IMR-90 (cell line): ENCODE results near the gene SEPTIN2.

Experiments used
- RCOR1 ChIP-seq: IDR thresholded peaks from 2 replicates; pipeline ENCODE4 v1.6.1; 2012; ENCODE audit warnings: mild to moderate bottlenecking, low read length, improper control_type of control experiment; ENCODE audit not compliant: insufficient replicate concordance
- TF ChIP-seq, protein P1 (sequence below): conservative IDR thresholded peaks from 2 replicates; pipeline ENCODE4 v1.5.1; 2012; ENCODE audit warnings: mild to moderate bottlenecking, low read depth, low read length, improper control_type of control experiment

DNA sequence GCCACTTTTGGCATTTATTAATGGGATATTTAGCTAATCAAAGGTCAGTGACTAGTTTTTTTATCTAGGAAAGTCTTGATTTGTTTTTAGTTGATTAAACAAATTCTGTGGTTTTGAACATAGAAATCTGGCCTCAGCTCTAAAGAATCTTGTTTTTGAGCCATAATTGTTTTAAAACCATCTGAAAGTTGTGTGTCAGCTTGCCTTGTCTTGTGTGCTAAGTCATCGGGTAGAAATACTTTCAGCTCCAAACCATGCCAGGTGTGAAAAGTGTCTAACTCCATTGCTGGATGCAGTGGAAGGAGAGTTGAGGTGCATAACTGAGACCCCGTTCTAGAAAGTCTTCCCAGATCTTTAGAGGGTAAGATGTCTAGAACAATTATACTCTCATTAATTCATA lies 63.1 kb downstream of the SEPTIN2 start:
- TF ChIP-seq, protein P1, sequence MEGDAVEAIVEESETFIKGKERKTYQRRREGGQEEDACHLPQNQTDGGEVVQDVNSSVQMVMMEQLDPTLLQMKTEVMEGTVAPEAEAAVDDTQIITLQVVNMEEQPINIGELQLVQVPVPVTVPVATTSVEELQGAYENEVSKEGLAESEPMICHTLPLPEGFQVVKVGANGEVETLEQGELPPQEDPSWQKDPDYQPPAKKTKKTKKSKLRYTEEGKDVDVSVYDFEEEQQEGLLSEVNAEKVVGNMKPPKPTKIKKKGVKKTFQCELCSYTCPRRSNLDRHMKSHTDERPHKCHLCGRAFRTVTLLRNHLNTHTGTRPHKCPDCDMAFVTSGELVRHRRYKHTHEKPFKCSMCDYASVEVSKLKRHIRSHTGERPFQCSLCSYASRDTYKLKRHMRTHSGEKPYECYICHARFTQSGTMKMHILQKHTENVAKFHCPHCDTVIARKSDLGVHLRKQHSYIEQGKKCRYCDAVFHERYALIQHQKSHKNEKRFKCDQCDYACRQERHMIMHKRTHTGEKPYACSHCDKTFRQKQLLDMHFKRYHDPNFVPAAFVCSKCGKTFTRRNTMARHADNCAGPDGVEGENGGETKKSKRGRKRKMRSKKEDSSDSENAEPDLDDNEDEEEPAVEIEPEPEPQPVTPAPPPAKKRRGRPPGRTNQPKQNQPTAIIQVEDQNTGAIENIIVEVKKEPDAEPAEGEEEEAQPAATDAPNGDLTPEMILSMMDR: no peak
- no peak for TF ChIP-seq RCOR1
